GM12891 (cell line): ENCODE data around the gene ERICH6B.

Experiments
- POLR2A ChIP-seq: IDR thresholded peaks from 2 replicates; pipeline ENCODE4 v1.6.1; 2011; ENCODE audit warnings: low read depth, low read length, control low read depth
- POLR2AphosphoS5 ChIP-seq: IDR thresholded peaks from 2 replicates; pipeline ENCODE4 v1.6.1; 2011; ENCODE audit warnings: low read depth, low read length, control low read depth
- TAF1 ChIP-seq: IDR thresholded peaks from 2 replicates; pipeline ENCODE4 v1.6.1; 2011; ENCODE audit warnings: low read depth, low read length, control low read depth

DNA sequence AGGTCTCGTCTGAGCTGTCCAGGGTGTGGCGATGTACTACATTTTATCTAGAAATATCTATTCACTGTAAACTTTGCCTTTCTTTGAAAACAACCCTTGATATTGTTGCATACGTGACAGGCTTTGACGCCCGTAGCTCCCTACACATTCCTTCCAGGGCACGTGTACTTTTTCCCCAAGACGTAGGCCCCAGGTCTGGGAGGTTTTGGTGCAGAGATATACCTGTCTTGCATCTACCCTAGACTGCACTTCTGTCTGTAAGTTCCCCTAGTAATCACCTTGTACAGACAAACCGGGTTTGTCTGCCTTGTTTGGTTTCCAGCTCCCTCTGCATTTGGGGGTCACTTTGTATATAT is 69.2 kb downstream of the ERICH6B start:
- TF ChIP-seq POLR2AphosphoS5, result no peak
- TF ChIP-seq TAF1, result no peak
- TF ChIP-seq POLR2A, result no peak
